T-helper 1 cell treated with Interleukin-12 subunit alpha and Interleukin-12 subunit beta and Interleukin-4 antibody, amounts not matched to agents 30 ng/mL and 1 ng/mL, for 36 hours (primary cell): ENCODE measurements around the gene GJA1. TPM values are rescaled to one million over a fixed set of nuclear protein-coding genes. Genes with fewer than 3 reads are reported as not detected.

ENCODE experiments used
- intact Hi-C: fragments of 100-400 bp; cut with micrococcal nuclease; formaldehyde crosslinking; loops from one replicate; pipeline ENCODE4 v1.15.1; 2024
- total RNA-seq: library from RNA; stranded (reverse); gene quantifications from 2 replicates; pipeline ENCODE4 v1.2.3, GENCODE V29; 2022

The GJA1 gene
- total RNA-seq, 1 donor from 2014 or later, result not detected

- intact Hi-C loops, result no loop called here
Measured at GRCh38 chr6:121482004-121482693, 46.7 kb downstream of the GJA1 start.

- intact Hi-C loops, result no loop called here
Measured at GRCh38 chr6:121482751-121483150, 47.3 kb downstream of the GJA1 start.

GRCh38 chr6:121485359-121485811 lies 49.9 kb downstream of the GJA1 start:
- intact Hi-C loops, result no loop called here

GRCh38 chr6:121491576-121491975 lies 56.1 kb downstream of the GJA1 start:
- intact Hi-C loops, result no loop called here

GRCh38 chr6:121492536-121492935 lies 57.1 kb downstream of the GJA1 start:
- intact Hi-C loops, result no loop called here

GRCh38 chr6:121497970-121498375 lies 62.5 kb downstream of the GJA1 start:
- intact Hi-C loops, result no loop called here

GRCh38 chr6:121498481-121499276 lies 63.2 kb downstream of the GJA1 start:
- intact Hi-C loops, result no loop called here

Other genes with a start within 250 kb of the GJA1 start
- 10.3 and 10.5 TPM in 2 replicates for gene TBC1D32, start 101.2 kb upstream of the GJA1 start, total RNA-seq